ENCODE measurements around the gene POU2AF2. TPM values are rescaled to one million over a fixed set of nuclear protein-coding genes. Genes with fewer than 3 reads are reported as not detected.
"Not testable (repeated sequence)": the region's sequence is repeated elsewhere in the genome, so short reads cannot be mapped to it uniquely, and the experiment has no call there.

Gene POU2AF2
- total RNA-seq, 1 donor from 2014 or later = not detected

- Histone ChIP-seq H3K27me3 (ENCODE audit: control insufficient read depth, insufficient read depth, low read length) (peaks cover 5% of the 10 kb centered on the region), H3K36me3 (ENCODE audit: control insufficient read depth, insufficient read depth, low read length) (no peaks in the 10 kb centered on the region), H3K4me3 (ENCODE audit: low read depth, low read length) (no peak overlapping the region)
- no peak for TF ChIP-seq CTCF (IDR thresholded peaks at IDR 0.05; ENCODE audit: insufficient read depth, low read length, poor library complexity, severe bottlenecking)
- no peak for DNase-seq (ENCODE audit: low read depth)
Observed at GRCh38 chr11:111282562-111283075, 37.1 kb downstream of the POU2AF2 start.

- Histone ChIP-seq H3K36me3 (ENCODE audit: control insufficient read depth, insufficient read depth, low read length) (no peaks in the 10 kb centered on the region), H3K4me3 (ENCODE audit: low read depth, low read length) (no peak overlapping the region), H3K27me3 (ENCODE audit: control insufficient read depth, insufficient read depth, low read length) (peaks cover 5% of the 10 kb centered on the region)
- TF ChIP-seq CTCF (IDR thresholded peaks at IDR 0.05; ENCODE audit: insufficient read depth, low read length, poor library complexity, severe bottlenecking) = no peak
- no peak for DNase-seq (ENCODE audit: low read depth)
Observed at GRCh38 chr11:111283945-111284481, 38.5 kb downstream of the POU2AF2 start.

GRCh38 chr11:111285189-111286091 lies 39.9 kb downstream of the POU2AF2 start:
- H3K36me3 ChIP-seq (ENCODE audit: control insufficient read depth, insufficient read depth, low read length) = no peaks in the 10 kb centered on the region
- TF ChIP-seq CTCF (IDR thresholded peaks at IDR 0.05; ENCODE audit: insufficient read depth, low read length, poor library complexity, severe bottlenecking) = no peak
- DNase-seq (ENCODE audit: low read depth) = no peak
- H3K27me3 ChIP-seq (ENCODE audit: control insufficient read depth, insufficient read depth, low read length) = peaks cover 5% of the 10 kb centered on the region
- H3K4me3 ChIP-seq (ENCODE audit: low read depth, low read length) = no peak overlapping the region

- Histone ChIP-seq H3K4me3 (ENCODE audit: low read depth, low read length) (no peak overlapping the region), H3K27me3 (ENCODE audit: control insufficient read depth, insufficient read depth, low read length) (no peaks in the 10 kb centered on the region), H3K36me3 (ENCODE audit: control insufficient read depth, insufficient read depth, low read length) (no peaks in the 10 kb centered on the region)
- no peak for DNase-seq (ENCODE audit: low read depth)
- no peak for TF ChIP-seq CTCF (IDR thresholded peaks at IDR 0.05; ENCODE audit: insufficient read depth, low read length, poor library complexity, severe bottlenecking)
Observed at GRCh38 chr11:111291764-111292163, 46.2 kb downstream of the POU2AF2 start.

GRCh38 chr11:111292408-111292807 lies 46.9 kb downstream of the POU2AF2 start:
- H3K27me3 ChIP-seq (ENCODE audit: control insufficient read depth, insufficient read depth, low read length); DNase-seq (ENCODE audit: low read depth); H3K4me3 ChIP-seq (ENCODE audit: low read depth, low read length); H3K36me3 ChIP-seq (ENCODE audit: control insufficient read depth, insufficient read depth, low read length): not testable (repeated sequence)

- no peak for TF ChIP-seq CTCF (IDR thresholded peaks at IDR 0.05; ENCODE audit: insufficient read depth, low read length, poor library complexity, severe bottlenecking)
- Histone ChIP-seq H3K4me3 (ENCODE audit: low read depth, low read length) (no peak overlapping the region), H3K36me3 (ENCODE audit: control insufficient read depth, insufficient read depth, low read length) (no peaks in the 10 kb centered on the region), H3K27me3 (ENCODE audit: control insufficient read depth, insufficient read depth, low read length) (peaks cover 7% of the 10 kb centered on the region)
- no peak for DNase-seq (ENCODE audit: low read depth)
Observed at GRCh38 chr11:111296196-111296595, 50.7 kb downstream of the POU2AF2 start.
